Kasumi-1 (cell line): ENCODE results near the gene NAV2.

Experiments used
- DNase-seq, 2 experiments: peaks; one replicate each; lab custom pipeline; 2025; lab: John Stamatoyannopoulos, UW

The NAV2 gene

DNA sequence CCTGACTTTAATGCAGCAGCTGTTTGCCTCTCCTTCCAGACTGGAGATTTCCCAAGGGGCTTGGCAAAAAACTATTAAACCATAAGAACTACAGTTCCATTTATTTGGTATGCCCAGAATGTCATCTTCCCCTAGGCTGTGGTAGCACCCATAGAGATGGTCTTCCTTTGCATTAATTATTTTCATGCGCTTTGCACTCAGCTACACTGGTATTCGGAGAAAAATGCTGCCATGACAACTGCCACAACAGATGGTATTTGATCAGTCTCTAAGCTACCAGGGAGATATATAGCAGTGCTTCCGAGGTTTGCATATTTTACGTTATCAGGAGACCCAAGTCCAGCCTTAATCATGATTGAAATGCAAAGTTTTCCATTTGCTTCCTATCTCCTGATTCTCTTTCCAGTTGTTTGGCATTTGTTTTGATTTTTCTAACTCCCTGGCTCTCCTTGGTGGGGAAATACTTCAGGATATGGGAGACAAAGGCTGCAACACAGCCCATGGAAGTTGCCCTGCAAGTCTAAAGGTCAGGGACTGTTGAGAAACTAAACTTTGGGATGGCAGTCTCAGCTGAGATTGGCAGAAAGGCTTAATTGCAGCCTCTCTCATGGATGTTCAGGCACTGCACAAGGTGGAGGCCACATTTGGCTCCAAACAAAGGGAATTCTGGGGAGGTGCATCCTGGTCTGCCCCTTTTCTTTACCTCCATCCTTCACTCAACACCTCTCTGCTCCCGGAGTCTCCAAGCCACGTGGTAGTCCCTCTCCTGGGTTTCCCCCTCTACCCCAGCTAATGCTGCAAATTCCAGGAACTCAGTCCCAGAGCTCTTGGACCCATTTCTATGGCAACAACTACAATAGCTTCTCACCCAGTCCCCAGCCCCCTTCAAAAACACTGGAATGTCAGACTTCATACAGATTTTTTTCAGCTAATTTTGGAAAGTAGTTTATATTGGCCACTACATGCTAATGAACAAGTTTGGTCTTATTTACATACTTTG is 151.8 kb downstream of the NAV2 start:
- no peak for DNase-seq

DNA sequence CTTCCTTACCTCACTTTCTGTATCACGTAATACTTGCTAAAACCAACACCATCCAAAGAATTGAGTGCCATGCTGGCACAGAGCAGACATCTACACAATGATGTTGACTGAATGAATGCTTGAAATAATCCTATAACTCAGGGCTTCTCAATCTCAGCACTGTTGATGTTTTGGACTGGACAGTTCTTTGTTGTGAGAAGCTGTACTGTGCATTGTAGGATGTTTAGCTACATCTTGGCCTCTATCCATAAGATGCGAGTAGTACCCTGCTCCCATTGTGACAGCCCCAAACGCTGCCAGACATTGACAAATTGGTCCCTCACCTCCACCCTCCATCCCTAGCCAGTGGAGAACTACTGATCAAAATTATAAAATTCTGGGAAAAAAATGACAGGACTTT is 153.4 kb downstream of the NAV2 start:
- DNase-seq = no peak

DNA sequence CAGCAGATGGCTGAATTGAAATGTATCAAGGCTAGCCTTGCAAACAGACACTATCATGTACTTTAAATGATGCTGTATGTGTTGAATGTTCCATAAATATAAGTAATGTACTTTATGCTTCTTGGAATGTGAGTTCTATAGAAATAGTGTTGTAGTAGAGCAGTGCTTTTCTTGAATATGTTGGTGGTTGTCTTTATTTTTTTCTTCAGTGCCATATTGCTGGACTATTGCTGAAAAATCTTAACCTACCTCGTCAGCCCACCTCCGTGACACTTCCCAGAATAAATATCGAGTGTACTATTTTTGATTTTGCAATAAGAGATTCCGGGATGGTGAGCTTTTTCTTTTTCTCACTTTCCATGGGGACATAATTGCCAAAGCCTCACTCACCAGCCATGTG is 153.9 kb downstream of the NAV2 start:
- no peak for DNase-seq

DNA sequence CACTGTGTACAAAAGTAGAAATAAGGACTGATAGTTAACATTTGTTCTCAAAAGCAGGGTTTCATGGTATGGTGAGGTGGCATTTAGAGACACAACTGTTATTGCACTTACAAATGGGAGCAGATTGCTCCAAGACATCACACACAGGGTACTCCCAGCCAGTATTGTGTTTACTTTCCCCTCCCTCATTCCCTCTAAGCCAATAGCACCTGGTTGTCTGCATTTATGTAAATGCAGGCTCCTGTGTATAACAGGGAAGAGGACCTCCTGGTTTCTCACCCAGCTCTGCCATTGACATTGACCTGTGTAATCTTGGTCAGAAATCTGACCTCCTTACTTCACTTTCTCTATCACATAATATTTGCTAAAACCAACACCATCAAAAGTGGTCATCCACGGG is 154.4 kb downstream of the NAV2 start:
- no peak for DNase-seq

DNA sequence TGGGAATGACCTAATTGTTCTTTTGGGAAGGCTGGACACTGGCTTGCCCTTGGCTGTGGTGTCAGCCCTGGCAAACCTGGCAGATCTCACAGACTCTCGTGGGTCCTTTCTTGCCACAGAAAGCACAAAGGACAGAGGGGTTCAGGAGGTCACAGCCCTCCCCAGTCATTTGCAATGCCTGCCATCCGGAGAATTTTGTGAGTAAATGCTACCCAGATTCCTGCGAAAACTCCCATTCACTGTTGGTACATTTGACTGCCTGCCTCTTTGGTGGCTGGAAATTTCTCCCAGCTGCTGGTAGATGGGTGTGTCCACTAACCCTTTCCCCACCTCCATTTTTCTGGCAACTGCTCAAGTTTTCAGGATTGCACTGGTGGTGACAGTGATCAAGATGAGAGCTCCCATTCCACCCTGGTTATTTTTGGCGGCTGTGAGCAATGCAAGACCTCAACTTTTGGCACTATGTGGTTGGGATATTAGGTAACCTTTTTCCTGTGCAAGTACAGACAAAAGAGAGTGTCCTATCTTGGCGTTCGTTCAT is 155.7 kb downstream of the NAV2 start:
- DNase-seq = no peak

DNA sequence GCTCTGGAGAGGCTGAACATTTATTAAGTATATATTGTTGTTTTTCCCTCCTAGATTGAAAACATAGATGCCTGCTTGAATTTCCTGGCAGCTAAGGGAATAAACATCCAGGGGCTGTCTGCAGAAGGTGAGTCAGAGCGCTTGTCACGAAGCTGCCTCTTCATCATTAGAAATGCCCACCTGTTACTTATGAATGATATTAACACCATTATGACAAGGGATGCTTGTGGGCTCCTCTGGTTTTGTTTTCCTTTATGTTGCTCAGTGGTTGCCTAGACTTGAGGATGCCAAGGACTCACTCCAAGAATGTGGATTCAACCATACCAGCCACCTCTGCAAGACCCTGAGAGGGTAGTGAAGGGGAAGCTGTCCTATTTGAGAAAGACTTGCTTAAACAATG is 156.2 kb downstream of the NAV2 start:
- DNase-seq = no peak

DNA sequence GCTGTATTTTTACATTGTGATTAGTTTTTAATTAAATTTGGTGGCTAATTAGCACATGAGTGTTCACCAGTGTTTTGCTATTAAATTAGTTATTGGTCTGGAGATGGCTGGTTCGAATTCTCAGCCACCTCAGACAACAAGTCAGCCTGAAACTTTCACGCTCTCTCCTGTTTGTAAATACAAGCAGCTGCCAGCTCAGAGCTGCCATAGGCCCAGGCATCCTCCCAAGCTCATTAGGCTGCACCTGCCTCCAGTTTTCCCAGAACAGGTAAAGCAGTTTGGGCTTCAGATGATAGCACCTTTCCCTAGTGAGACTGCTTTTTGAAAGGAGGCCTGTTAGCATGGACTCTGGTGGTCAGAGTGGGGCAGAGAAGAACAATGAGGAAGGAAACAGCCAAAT is 156.8 kb downstream of the NAV2 start:
- DNase-seq = no peak

DNA sequence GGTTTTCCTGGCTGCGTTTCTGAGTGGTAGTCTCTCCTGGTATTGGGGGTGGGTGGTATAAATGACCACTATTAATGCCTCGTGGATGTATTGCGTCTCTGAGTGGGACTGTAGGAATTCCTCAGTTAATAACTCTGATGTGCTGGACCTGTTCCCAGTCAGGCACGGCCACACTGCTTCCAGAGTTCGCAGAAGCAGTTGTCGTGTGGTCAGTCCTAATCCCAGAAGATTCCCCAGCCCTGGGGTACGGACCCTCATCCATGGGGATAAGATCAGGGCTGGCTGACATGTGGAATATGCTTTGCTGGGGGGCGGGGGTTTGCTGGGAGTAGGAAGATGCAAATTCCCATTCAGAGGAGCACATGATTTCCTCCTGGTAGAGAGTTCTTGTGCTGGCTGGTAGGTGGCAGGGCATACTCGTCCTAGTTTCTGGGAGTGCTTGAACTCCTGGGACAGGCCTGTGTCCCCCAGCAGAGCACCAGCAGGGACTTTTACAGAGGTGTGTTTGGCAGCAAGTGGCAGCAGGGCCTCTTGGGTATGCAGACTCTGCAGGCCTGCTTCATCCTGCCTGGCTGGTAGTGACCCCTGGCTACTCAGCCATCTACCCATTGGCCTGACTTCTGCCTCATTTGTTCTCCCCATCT is 157.4 kb downstream of the NAV2 start:
- DNase-seq = no peak

DNA sequence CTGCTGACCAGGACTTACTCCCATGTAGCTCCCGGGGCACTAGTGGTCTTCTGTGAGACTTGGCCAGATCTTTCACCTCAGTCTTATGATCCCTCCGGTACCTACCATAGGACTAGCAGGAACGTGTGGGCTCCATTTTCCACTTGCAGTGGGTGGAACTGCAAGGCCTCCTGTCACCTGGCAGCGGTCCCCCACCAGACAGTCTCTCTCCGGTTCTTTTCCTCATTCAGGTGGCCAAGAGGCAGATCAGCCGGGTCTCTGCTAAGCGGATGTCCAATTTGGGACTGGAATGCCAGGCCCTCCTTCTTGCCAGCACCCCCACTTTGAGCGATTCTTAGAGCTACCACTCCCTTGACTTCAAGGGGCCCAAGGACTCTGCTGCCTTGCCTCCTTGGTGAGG is 158.9 kb downstream of the NAV2 start:
- no peak for DNase-seq

DNA sequence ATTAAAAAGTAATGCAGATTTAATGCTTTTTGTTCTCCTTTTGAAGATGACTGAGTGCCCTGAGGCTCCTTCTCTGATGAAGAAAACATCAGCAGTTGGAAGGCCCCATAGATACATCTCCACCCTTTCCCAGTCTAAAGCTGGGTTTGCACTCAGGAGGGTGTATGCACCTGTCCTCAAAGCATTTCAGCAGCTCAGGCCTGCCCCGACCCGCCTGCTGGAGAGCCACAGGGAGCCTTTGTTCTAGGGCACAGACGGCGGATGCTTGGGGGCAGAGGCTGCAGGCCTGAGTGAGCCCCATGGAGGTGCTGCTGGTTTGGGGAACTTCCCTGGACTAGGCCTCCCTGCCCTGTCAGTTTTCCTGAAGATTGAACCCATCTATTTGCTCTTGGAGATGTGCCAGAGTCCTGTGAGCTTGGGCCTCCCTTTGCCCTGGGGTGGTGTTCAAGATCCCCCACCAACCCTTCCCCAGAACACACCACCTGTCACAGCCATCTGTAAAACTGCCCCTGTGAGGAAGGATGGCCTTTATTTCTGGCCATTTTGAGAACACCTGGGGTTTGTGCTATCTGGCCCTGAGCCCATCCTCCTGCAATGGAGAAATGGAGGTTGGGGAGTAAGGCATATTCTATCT is 160.0 kb downstream of the NAV2 start:
- DNase-seq = no peak

DNA sequence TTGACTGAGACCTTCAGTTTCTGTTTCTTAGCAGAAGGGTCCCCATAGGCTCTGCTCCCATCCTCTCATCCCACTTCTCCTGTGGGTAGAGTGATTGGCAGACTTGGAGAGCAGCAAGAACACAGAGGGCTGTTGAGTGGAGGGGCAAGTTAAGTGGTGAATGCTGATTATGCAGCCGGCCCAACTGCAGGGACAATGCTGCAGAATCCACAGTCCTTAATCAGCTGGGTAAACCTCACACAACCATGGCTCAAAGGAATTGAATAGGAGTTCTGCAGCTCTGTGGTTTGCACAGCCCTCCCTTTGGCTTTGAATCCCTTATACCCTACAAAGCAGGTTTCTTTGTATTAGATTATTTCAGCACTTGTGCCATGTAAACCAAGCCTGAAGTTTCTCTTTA is 161.1 kb downstream of the NAV2 start:
- no peak for DNase-seq

DNA sequence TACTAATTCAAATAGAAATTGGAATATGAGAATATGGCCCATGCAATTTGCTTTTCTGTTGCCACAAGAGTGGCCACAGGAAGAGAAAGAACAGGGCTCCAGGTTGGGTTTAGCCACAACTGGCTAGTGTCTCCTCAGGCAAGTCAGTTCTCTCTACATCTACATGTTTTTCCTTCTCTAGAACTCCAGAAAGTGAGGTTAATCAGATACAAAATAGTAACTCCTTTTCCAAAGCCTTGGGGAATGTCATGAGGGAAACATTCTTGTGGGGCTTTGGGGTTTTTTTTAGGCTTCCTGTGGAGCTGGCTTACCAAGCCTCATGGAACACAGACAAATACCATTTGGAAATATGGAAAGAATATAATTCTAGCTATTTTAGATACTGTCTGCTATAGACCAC is 161.6 kb downstream of the NAV2 start:
- no peak for DNase-seq

DNA sequence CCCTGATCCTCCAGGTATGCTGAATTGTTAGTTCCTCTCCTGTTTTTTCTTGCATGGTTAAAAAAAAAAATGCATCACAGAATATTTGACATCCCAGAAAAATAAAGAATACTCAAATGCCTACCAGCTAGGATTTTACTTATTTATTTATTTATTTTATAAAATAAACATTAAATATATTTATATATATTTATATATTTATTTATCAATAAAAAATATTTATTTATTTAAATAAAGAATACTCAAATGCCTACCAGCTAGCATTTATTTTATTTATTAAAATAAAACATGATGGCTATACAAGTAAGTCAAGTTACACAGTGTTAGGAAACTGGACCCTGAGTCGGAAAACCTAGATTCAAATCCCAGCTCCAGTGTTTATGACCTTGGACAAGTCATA is 164.1 kb downstream of the NAV2 start:
- DNase-seq = no peak

DNA sequence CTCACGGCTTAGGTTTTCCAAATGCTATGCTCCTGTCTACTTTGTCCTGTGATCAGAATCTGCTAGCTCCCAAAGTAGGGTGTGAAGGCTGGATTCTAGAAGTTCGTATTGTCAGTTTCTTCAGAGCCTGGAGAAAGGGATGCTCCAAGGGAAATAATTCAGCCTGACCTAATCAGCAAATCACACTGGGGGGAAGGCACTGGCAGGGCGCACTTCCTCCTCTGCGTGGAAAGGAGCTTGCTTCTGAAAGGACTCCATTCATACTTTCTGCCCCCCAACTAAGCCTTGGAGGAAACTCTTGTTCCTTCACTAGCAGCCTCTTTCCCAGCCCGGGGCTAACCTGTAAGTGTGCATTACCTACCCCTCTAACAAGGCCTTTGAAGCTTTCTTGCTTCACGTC is 165.9 kb downstream of the NAV2 start:
- DNase-seq = no peak

DNA sequence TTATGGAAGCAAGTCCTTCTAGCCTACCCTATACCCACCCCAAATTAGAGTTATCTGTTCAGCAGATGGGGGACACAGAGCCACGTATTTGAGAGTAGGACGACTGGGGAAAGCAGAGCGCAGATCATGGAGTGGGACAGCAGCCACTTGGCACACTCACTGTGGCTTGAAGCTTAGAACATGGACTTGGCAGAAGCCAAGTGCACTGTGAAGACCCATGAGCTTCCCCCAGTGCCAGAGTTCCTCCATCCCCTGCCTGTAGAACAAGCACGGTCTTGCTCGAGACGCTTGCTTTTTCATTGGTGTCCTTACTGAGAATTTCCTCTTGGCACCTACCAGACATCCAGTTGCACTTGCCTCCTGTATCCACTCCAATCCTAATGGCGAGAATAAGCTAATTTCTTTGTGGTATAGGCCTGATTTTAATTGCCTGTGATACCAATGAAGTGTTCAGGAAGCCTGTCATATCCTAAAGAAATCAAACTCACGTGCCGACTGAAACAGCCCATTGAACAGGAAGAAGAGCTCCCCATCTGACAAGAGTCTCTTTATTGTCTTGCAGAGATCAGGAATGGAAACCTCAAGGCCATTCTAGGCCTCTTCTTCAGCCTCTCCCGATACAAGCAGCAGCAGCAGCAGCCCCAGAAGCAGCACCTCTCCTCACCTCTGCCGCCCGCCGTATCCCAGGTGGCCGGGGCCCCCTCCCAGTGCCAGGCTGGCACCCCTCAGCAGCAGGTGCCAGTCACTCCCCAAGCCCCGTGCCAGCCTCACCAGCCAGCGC is 166.9 kb downstream of the NAV2 start:
- DNase-seq = no peak

DNA sequence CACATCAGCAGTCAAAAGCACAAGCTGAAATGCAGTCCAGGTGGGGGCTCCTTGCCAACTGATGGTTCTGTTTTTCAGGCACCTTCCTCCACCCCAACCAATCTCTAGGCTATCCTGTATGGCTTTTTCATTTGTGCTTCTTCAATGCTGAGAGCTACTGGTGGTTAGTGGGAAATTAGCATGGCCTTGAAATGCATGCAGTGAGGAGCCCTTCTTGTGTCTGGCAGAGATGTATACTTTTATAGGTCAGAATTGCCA is 167.4 kb downstream of the NAV2 start:
- DNase-seq = no peak

DNA sequence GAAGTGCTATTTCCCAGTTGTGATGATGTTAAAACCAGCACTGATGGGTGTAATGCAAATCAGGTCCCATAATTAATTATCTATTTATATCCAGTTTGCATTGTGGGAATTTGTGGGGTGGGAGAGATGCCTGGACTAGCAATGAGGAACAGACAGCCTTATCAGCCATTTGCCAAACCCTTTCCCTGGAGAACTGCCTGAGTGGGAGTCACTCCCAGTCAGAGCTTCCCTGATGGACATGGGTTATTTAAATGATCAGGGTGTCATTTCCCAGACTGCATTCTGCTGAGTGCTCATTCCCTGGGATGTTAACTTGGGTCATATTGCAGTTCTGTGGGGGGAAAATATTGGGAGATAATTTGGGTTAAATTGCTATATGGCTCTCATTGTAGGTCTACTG is 168.5 kb downstream of the NAV2 start:
- DNase-seq = no peak

DNA sequence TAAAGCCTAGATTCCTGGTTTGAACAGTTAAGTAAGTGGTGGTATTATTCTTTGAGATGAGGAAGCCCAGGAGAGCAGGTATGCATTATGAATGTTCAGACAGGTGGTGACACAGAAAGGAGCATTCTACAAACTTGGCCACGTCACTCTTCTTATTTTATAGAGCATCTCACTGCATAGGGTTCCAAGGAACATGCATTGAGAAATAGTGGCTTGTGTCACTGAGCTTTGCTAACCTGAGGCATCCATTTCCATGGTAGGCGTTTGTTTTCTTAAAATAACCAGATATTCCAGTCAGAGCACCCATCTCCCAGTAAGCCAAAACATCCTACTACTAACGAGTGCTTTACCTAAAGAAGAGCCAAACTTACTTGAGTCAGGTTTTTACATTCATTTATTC is 169.7 kb downstream of the NAV2 start:
- DNase-seq = no peak

DNA sequence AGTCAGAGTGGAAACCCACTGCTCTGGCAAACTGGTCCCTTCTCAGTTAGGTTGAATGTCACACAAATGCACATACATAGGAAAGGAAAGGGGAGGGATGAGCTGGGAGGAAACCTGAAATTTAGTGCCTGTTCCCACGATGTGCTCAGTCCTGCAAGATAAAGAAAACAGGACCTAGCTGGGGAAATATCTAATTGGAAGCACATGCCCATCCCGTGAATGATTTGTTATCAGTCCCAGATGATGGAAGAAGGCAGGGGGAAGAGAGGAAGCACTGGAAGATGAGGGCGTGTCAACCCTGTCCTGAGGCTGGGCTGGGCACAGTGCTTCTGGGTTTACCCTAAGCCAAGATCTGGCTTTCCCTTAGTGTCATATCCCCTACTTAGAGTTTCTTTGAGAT is 173.9 kb downstream of the NAV2 start:
- no peak for DNase-seq

DNA sequence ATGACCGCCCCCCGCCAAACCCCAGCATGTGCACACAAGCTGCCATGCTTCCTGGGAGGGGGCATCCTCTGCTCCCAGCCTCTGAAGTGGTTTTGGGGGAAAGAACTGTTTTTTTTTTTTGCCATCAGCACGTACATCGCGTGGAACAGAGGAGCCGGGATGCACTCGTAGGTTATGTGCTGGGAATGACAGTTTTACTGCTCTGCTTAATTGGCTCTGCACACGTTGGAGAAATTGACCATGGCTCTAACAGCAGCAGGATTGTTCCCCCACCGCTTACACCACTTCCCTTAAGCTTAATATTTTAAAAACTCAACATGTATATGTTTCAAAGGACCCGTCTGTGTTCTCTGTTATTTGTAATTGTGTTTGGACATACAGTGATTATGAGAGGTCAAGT is 175.2 kb downstream of the NAV2 start:
- DNase-seq = no peak

DNA sequence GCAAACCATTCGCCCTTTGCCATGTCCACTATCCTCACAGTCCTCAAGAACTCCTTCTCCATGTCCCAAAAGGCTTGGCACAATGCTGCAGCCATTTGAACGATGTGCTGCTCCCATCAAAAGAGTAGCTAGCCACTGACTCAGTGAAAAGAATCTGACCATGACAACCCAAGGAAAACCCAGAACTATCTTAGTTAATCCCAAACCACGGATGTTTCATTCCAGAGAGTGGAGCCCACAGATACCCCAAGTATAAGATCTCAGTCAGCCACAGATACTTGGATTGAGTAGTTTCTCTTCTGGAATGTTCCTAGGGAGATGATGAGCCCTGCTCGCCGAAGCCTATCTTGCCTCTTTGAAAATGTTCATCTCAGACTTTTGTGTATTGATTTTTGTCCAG is 176.9 kb downstream of the NAV2 start:
- no peak for DNase-seq

DNA sequence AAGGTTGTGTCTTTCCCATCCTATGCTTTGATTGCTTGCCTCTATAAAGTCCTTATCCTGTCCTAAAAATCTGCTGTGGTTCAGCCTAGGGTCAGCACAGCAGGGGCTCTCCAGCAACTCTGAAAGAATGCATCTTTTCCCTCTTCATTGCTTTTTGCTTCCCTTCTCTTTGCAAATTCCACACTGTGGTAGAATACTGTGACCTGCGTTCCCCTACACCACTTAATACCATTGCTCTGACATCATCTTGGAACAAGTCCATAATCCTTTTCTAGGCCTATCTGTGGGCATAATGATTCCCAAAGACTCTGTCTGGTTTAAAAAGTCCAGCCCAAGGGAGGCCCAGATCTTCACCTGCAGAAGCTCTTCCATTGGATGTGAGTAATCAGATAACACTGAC is 177.7 kb downstream of the NAV2 start:
- no peak for DNase-seq
